HG03457 (cell line): Measurements from ENCODE around the gene FGGY.
"Not testable (repeated sequence)": the region's sequence is repeated elsewhere in the genome, so short reads cannot be mapped to it uniquely, and the experiment has no call there.

Experiments
- ATAC-seq: cut with Tn5 transposase; IDR thresholded peaks from one replicate; pipeline ENCODE4 v1.9.1; 2021; ENCODE audit warnings: moderate number of reproducible peaks; ENCODE audit not compliant: unreplicated experiment

The FGGY gene

GRCh38 chr1:59477286-59477685 lies 180.4 kb downstream of the FGGY start:
- no peak for ATAC-seq

GRCh38 chr1:59477867-59478266 lies 181.0 kb downstream of the FGGY start:
- no peak for ATAC-seq

GRCh38 chr1:59478822-59479221 lies 181.9 kb downstream of the FGGY start:
- ATAC-seq, result no peak

GRCh38 chr1:59480188-59480888 lies 183.4 kb downstream of the FGGY start:
- ATAC-seq, result no peak

GRCh38 chr1:59481881-59482505 lies 185.1 kb downstream of the FGGY start:
- no peak for ATAC-seq

GRCh38 chr1:59482986-59483385 lies 186.1 kb downstream of the FGGY start:
- ATAC-seq, result no peak

- no peak for ATAC-seq
Measured at GRCh38 chr1:59484096-59484495, 187.2 kb downstream of the FGGY start.

GRCh38 chr1:59485171-59485570 lies 188.3 kb downstream of the FGGY start:
- ATAC-seq, result no peak

- no peak for ATAC-seq
Measured at GRCh38 chr1:59485949-59486348, 189.1 kb downstream of the FGGY start.

- no peak for ATAC-seq
Measured at GRCh38 chr1:59486615-59487014, 189.7 kb downstream of the FGGY start.

GRCh38 chr1:59487335-59488031 lies 190.6 kb downstream of the FGGY start:
- no peak for ATAC-seq

GRCh38 chr1:59492500-59492899 lies 195.6 kb downstream of the FGGY start:
- ATAC-seq, result no peak

GRCh38 chr1:59494145-59494833 lies 197.4 kb downstream of the FGGY start:
- no peak for ATAC-seq

- not testable (repeated sequence) for ATAC-seq
Measured at GRCh38 chr1:59496156-59496555, 199.3 kb downstream of the FGGY start.

- ATAC-seq, result no peak
Measured at GRCh38 chr1:59497616-59498015, 200.7 kb downstream of the FGGY start.

- no peak for ATAC-seq
Measured at GRCh38 chr1:59498640-59499039, 201.7 kb downstream of the FGGY start.

GRCh38 chr1:59499273-59499942 lies 202.5 kb downstream of the FGGY start:
- ATAC-seq, result no peak

- no peak for ATAC-seq
Measured at GRCh38 chr1:59499943-59500569, 203.2 kb downstream of the FGGY start.

- ATAC-seq, result no peak
Measured at GRCh38 chr1:59500950-59501742, 204.3 kb downstream of the FGGY start.
